ENCODE data around the gene PRPF6. TPM values are rescaled to one million over a fixed set of nuclear protein-coding genes. Genes with fewer than 3 reads are reported as not detected.
A peak's percentile ranks its signal among the peaks of the same experiment; 100 is the strongest.

Gene PRPF6
- total and polyA plus RNA-seq, 2 of the 13 experiments (the other 11 are each of a cell fraction or from before 2014, with no cell fraction given): 63.7 to 101 TPM

DNA sequence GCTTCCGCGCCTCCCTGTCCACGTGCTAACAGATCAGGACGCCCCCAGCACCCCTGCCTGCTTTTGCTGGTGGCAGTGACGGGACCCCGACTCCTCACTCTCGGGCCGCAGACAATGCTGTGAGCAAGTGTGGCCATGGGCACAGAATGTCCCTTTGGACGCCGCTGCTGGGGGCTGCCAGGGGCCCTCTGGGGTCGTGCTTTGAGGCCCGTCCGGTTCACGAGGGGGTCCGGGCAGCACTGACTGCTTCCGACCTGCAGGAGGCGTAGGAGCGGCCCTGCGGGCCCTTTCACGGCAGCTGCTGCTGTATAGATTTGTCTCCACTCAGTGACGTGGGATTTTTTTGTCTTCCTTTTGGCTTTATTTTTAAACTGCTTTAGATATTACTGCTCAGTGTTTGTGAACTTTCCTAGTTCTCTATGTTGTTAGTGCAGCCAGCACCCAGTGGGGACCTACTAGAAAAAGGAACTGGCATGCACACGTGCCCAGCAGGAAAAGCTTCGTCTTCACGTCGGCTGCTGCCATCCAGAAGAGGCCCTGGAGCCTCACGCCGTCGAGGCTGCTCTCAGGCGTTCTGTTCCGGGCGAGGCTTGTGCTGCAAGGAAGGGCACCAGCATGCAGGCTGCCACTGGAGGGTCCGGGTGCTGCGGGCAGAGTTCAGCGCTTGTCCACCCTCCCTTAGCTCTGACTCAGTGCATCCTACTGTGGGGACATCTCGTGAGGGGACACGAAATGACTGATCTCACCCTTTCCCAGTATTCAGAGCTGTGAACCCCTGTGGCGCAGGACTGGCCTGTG lies 46.5 kb upstream of the PRPF6 start (continued):
- TF ChIP-seq, protein P1, sequence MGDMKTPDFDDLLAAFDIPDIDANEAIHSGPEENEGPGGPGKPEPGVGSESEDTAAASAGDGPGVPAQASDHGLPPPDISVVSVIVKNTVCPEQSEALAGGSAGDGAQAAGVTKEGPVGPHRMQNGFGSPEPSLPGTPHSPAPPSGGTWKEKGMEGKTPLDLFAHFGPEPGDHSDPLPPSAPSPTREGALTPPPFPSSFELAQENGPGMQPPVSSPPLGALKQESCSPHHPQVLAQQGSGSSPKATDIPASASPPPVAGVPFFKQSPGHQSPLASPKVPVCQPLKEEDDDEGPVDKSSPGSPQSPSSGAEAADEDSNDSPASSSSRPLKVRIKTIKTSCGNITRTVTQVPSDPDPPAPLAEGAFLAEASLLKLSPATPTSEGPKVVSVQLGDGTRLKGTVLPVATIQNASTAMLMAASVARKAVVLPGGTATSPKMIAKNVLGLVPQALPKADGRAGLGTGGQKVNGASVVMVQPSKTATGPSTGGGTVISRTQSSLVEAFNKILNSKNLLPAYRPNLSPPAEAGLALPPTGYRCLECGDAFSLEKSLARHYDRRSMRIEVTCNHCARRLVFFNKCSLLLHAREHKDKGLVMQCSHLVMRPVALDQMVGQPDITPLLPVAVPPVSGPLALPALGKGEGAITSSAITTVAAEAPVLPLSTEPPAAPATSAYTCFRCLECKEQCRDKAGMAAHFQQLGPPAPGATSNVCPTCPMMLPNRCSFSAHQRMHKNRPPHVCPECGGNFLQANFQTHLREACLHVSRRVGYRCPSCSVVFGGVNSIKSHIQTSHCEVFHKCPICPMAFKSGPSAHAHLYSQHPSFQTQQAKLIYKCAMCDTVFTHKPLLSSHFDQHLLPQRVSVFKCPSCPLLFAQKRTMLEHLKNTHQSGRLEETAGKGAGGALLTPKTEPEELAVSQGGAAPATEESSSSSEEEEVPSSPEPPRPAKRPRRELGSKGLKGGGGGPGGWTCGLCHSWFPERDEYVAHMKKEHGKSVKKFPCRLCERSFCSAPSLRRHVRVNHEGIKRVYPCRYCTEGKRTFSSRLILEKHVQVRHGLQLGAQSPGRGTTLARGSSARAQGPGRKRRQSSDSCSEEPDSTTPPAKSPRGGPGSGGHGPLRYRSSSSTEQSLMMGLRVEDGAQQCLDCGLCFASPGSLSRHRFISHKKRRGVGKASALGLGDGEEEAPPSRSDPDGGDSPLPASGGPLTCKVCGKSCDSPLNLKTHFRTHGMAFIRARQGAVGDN (CRISPR knock-in tag; IDR thresholded peaks at IDR 0.05): 0 out of 2 replicates have a peak, but pooled peaks have one; percentile 18
- peak; percentile 37; the same call in 1 of the 2 replicates for TF ChIP-seq SMC3 (IDR thresholded peaks at IDR 0.05; ENCODE audit: low read length)
- TF ChIP-seq ZBTB7B (CRISPR knock-in tag; IDR thresholded peaks at IDR 0.05): 0 out of 2 replicates have a peak, but pooled peaks have one; percentile 35
- no peak for TF ChIP-seq CENPT (CRISPR knock-in tag; IDR thresholded peaks at IDR 0.05; ENCODE audit: low read depth)

DNA sequence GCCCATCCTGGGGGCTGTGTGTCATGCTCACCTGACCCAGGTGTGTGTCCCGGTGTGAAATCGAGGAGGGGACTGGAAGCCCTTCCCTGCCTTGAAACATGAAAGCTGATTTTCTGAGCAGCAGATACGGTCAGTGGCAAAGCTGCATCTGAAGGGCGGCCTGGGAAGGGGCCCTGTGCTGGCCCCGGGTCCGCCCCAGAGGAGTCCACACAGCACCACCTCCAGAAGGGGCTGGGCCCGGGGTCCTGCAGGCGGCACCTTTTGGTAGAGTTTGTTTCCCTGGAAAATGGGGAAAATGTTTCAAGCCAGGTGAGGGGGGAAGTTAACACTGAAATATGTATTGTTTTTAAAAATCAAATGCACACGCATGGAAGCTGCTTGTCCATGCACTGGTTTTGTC lies 45.5 kb upstream of the PRPF6 start:
- no TSS peak for BruUV-seq (replicated peaks)

More for the DNA sequence above, 45.5 kb upstream of the PRPF6 start:
- H3K4me2 ChIP-seq (ENCODE audit: low read depth, low read length): no peak overlapping the region
- POLR2A ChIA-PET: no interaction called here
- in situ Hi-C loops (cut with HindIII; ENCODE audit: extremely low pct_ligation_motif_present, low pct_unique_long_range_greater_than_20kb) (no loop called here), intact Hi-C loops (cut with micrococcal nuclease; ENCODE audit: unreplicated experiment) (no loop called here)
- H2AFZ ChIP-seq (ENCODE audit: low read length): no peak overlapping the region
- no peaks in the 10 kb centered on the region for H3K9me3 ChIP-seq (ENCODE audit: low read length)
- 98% methylated on average over 9 of the region's 9 CpGs for WGBS (ENCODE audit: low lambda C conversion rate)
- H4K20me1 ChIP-seq (ENCODE audit: insufficient read depth, low read length): peaks cover 4% of the 10 kb centered on the region; the same call in 1 of the 2 replicates
- H3K9ac ChIP-seq (ENCODE audit: insufficient read depth, low read depth, low read length): no peak overlapping the region
- no peaks in the 10 kb centered on the region for H3K27me3 ChIP-seq (ENCODE audit: control insufficient read depth in 1 of 2, insufficient read depth in 2 of 2, low read length in 2 of 2)
- peaks cover 44 to 74% of the 10 kb centered on the region in 2 experiments for H3K36me3 ChIP-seq (replicated peaks in 1 of 2; ENCODE audit: control insufficient read depth in 1 of 2, insufficient read depth in 2 of 2, low read length in 2 of 2)
- H3K79me2 ChIP-seq (ENCODE audit: insufficient read depth, low read length): no peaks in the 10 kb centered on the region
- no peak for DNase-seq (ENCODE audit: low spot score)
- TF ChIP-seq AGO2 (optimal IDR thresholded peaks at IDR 0.05; ENCODE audit: low read depth, low read length): peak; percentile 66
- TF ChIP-seq, protein P2, sequence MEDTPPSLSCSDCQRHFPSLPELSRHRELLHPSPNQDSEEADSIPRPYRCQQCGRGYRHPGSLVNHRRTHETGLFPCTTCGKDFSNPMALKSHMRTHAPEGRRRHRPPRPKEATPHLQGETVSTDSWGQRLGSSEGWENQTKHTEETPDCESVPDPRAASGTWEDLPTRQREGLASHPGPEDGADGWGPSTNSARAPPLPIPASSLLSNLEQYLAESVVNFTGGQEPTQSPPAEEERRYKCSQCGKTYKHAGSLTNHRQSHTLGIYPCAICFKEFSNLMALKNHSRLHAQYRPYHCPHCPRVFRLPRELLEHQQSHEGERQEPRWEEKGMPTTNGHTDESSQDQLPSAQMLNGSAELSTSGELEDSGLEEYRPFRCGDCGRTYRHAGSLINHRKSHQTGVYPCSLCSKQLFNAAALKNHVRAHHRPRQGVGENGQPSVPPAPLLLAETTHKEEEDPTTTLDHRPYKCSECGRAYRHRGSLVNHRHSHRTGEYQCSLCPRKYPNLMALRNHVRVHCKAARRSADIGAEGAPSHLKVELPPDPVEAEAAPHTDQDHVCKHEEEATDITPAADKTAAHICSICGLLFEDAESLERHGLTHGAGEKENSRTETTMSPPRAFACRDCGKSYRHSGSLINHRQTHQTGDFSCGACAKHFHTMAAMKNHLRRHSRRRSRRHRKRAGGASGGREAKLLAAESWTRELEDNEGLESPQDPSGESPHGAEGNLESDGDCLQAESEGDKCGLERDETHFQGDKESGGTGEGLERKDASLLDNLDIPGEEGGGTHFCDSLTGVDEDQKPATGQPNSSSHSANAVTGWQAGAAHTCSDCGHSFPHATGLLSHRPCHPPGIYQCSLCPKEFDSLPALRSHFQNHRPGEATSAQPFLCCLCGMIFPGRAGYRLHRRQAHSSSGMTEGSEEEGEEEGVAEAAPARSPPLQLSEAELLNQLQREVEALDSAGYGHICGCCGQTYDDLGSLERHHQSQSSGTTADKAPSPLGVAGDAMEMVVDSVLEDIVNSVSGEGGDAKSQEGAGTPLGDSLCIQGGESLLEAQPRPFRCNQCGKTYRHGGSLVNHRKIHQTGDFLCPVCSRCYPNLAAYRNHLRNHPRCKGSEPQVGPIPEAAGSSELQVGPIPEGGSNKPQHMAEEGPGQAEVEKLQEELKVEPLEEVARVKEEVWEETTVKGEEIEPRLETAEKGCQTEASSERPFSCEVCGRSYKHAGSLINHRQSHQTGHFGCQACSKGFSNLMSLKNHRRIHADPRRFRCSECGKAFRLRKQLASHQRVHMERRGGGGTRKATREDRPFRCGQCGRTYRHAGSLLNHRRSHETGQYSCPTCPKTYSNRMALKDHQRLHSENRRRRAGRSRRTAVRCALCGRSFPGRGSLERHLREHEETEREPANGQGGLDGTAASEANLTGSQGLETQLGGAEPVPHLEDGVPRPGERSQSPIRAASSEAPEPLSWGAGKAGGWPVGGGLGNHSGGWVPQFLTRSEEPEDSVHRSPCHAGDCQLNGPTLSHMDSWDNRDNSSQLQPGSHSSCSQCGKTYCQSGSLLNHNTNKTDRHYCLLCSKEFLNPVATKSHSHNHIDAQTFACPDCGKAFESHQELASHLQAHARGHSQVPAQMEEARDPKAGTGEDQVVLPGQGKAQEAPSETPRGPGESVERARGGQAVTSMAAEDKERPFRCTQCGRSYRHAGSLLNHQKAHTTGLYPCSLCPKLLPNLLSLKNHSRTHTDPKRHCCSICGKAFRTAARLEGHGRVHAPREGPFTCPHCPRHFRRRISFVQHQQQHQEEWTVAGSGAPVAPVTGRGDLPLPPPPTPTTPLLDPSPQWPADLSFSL (CRISPR knock-in tag; IDR thresholded peaks at IDR 0.05): no peak
- TF ChIP-seq ZNF564 (CRISPR knock-in tag; IDR thresholded peaks at IDR 0.05): no peak
- TF ChIP-seq, protein P3, sequence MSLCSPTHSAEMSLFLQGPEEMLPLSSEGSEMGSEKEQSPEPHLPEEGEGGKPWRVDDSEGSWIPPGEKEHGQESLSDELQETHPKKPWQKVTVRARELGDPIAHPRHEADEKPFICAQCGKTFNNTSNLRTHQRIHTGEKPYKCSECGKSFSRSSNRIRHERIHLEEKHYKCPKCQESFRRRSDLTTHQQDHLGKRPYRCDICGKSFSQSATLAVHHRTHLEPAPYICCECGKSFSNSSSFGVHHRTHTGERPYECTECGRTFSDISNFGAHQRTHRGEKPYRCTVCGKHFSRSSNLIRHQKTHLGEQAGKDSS (CRISPR knock-in tag; IDR thresholded peaks at IDR 0.05; ENCODE audit: borderline replicate concordance, low read depth): no peak
- no peak for FAIRE-seq
- no peaks in the 10 kb centered on the region for H3K4me1 ChIP-seq (ENCODE audit: insufficient read depth, low read length)
- no peak overlapping the region for H3K4me3 ChIP-seq (replicated peaks in 1 of 3; ENCODE audit: insufficient read depth in 1 of 3, low read depth in 2 of 3, low read length in 3 of 3)
- CTCF ChIA-PET (ENCODE audit: low intra/inter-chr PET ratio, low total read pairs): no interaction called here
- ATAC-seq: no peak
- no peak overlapping the region for H3K27ac ChIP-seq (ENCODE audit: extremely low read length, insufficient read depth, low read length)

Measured in HepG2 (cell line).